HG02623 (cell line): ENCODE measurements around the gene EPHB1.
"Not testable (repeated sequence)": the region's sequence is repeated elsewhere in the genome, so short reads cannot be mapped to it uniquely, and the experiment has no call there.

ENCODE experiments used
- ATAC-seq: cut with Tn5 transposase; IDR thresholded peaks from one replicate; pipeline ENCODE4 v1.9.1; 2021; ENCODE audit warnings: moderate library complexity; ENCODE audit not compliant: unreplicated experiment

The EPHB1 gene

DNA sequence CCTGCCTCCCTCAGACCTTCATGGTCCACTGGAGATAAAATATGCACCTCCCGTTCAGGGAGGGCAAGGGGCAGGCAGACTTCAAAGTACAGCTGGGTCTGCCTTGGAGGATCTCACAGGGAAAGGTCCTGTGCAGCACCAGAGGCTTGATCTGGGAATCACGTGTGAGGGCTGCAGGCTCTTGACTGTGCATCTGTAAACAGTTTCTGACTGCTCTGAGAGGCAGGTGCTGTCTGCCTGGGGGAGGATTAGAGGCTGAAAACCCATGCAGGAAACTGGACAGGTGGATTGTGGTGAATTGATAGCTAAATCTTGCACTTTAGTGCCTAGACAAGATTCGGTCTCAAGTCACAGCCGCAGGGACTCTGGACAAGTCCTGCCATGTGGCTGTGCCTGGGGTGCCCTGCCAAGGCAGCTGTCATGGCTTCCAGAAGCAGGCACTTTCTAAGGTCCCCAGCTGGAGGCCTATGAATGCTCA lies 239.3 kb downstream of the EPHB1 start:
- no peak for ATAC-seq

DNA sequence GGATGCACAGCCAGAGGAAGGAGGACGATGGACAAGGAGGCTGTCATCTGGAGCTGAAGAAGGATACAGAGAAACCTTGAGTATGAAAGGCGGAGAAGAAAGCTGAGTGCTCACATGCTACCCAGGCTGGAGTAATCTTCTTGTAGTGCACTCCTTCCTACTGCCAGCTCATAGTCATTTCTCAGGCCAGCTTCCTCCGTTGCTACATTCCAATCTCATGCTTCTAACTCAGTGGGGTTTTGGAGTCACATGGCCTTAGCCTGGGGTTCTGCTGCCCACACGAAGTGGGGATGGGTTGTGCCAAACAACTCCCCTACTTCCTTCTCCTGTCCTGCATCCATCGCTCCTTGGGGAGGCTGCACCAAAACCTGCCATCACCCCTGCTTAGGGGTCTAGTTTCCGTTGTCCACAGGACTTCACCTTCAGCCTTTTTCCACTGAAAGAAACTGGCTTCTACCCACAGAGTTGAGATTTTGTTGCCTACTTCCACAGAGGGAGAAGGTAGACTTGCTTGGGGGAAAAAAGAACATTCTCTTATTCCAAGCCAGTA lies 239.9 kb downstream of the EPHB1 start:
- no peak for ATAC-seq

DNA sequence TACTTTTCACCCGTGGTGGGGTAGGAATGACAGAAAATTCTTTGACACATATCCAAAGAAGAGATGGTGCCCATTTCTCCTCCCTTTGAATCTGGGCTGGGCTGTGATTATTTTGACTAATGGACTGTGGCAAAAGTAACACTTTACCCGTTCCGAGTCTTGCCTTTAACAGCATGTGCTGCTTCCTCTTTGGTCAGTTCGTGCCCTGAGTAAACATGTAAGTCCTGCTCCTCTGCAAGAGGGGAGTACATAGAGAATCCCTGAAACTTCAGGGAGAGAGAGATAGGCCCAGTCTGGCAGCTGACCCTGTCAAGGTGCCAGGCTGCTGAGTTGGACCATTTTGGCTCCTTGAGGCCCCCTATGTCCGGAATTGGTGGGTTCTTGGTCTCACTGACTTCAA lies 243.1 kb downstream of the EPHB1 start:
- no peak for ATAC-seq

DNA sequence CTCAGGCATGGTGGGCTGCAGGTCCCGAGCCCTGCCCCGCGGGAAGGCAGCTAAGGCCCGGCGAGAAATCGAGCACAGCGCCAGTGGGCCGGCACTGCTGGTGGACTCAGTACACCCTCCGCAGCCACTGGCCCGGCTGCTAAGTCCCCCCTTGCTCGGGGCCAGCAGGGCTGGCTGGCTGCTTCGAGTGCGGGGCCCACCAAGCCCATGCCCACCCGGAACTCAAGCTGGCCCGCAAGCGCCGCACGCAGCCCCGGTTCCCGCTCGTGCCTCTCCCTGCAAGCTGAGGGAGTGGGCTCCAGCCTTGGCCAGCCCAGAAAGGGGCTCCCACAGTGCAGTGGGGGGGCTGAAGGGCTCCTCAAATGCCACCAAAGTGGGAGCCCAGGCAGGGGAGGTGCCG lies 244.5 kb downstream of the EPHB1 start:
- not testable (repeated sequence) for ATAC-seq

DNA sequence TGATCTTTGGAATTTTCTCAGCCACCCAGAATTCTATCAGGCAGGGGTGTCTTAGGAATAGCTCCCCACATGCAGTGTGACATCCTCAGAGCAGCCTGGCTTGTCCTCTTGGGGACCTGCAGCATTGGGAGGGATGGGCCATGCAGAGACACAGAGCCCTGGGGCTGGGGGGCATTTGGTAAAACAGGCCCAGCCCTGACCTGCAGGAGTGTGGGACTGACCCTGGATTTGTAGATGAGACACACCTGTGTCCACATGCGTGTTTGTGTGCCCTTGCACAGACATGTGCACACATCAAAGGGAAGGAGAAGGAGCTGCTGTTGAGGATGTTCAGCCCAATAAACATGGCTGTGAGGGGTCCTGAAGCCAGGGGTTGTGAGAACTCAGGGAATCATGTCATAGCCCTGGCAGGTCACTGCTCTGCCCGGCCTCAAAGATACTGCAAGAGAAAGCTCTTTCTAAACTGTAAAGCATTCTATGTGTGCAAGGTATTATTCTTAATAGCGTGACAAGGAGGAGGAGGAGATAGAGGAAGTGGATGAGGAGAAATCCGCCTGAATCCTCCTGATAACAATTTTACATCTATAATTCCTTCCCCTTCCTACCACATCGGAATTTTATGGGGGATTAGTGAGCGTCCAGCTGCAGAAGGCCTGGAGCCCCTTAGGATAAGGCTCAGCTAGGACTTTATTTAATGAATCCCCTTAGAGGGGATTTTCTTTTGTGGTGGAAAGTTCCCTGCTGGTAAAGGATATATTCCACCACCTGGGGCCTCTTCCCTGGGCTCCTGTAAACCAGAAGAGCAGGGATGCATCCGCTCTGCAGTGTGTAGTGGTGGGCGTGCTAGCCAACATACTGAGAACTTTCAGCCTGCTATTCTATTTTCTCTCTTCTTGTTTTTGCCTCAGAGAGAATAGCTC lies 245.5 kb downstream of the EPHB1 start:
- ATAC-seq, result no peak

DNA sequence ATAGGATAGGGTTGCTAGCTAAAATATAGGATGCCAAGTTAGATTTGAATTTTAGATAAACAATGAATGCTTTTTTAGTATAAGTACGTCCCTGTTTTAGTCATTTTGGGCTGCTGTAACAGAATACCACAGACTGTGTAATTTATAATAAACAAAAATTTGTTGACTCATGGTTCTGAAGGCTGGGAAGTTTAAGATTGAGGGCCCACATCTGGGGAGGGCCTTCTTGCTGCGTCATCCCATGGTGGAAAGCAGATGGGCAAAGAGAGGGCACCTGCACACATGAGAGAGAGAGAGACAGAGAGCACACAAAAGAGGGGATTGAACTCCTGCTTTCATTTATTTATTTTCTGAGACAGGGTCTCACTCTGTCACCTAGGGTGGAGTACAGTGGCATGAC lies 246.5 kb downstream of the EPHB1 start:
- no peak for ATAC-seq

DNA sequence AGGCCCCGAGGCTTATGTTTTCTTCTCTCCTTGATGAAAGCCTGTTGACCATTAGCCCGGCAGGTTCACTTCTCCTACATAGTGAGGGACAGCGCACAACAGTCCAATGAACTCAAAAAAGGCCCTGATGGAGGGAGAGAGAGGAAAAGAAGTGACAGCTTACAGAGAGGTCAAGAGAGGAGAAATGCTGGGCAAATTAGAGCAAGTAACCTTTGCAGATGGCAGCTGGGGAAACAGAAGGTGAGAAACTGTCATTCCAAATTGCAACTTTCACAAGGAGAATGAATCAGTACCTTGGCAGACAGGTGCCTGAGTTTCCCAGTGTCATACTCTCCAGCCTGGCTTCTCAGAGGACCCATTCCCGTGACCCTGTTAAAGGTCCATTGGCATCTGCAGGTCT lies 252.0 kb downstream of the EPHB1 start:
- ATAC-seq, result no peak

DNA sequence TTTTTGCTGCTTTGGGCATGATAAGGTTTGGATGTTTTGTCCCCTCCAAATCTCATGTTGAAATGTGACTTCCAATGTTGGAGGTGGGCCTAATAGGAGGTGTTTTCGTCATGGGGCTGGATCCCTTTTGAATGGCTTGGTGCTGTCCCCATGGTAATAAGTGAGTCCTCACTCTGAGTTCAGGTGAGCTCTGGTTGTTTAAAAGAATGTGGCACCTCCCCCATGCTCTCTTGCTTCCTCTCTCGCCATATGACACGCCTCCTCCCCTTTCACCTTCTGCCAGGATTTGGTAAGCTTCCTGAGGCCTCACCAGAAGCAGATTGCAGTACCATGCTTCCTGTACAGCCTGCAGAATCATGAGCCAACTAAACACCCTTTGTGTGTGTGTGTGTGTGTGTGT lies 255.5 kb downstream of the EPHB1 start:
- ATAC-seq, result no peak

DNA sequence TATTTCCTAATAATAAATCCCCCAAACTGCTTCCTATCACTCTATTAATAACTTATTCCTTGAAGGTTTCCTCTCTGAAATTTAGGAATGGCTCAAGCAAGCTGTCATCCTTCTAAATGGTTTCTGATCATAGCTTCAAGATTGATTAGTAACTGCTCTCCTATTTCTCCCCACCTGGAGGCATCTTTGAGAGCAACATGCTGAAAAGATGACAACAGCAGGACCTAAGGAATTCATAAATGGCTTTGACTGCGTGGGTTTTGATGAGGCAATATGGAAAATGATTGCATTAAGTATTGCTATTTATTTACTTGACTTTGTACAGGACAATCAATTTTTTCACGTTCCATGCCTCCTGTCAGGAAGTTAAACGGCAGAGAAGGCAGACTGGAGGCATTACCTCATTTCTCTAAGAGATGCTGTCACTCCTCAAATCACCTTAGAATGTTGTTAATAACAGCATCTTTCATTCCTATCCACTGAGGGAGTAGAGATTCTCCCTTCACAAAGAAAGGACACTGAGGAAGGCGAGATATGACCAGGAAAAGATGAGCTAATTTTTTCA lies 256.4 kb downstream of the EPHB1 start:
- no peak for ATAC-seq

DNA sequence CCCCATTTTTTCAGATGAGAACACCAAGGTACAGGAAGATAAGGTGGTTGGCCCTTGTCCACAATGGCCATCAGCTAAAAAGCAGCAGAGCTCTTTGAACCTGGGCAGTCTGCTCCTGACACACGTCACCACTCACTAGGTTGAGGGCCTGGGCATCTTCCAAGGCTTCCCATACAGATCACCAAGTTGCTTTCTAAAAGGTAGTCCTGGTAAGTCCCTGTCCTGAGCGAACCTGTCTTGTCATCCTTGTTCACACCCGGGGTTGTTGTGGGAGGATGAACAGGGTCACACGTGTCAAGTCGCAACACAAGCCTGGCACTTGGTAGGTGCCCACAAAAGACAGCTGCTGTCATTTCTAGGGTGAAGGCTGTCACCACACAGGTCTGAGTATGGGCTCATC lies 260.4 kb downstream of the EPHB1 start:
- ATAC-seq, result no peak

DNA sequence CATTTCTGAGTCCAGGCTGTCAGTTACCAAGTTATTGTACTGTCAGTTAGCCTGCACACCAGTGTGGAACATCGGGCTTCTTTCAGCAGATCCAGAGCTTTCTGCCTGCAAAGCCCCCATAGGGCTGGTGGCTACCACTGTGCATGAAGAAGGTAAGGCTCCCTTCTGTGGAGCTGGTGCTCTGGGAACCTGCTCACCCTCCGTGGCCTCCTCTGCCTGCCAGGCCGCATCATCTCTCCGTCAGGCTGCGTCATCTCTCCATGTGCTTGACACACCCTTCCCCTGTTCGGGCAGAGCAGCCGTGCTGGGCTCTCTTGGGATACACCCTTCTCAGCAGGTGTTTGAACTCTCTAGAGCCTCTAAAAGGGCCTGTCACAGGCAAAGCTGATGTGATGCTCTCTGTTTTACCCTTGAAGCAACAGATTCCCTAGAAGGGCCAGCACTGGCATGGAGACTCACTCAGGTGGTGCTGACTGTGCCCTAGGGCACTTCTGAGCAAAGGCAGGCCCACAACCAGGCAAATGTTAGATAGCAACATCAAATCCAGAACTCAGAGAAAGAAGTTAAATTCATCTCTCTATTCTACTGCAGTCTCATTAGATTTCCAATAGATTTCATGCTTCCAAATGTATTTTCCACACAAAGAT lies 261.1 kb downstream of the EPHB1 start:
- no peak for ATAC-seq

DNA sequence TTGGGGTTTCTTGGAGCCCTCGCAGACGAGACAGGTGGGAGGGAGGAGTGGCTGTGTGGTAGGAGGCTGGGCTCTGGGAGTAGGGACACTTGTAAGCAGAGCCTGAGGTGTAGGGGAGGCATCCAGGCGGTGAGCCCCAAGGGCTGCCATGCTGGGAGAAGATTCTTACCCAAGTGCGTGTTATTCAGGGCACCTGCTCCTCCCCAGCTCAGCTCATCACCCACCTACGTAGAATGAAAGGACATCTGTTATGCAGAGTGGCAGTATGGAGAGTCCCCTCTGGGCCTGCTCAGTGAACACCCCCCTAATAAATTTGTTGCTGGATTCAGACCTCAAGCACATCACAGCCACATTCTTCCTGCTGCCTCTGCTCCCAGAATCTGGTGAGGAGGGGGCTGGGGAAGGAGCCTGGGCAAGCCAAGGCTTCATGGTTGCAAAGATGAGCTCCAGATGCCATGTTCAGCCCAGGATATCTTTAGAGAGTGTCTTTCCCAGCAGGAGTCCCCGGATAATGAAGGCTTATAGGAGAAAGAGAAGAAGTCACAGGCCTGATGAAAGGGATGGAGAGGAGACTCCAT lies 261.8 kb downstream of the EPHB1 start:
- no peak for ATAC-seq

DNA sequence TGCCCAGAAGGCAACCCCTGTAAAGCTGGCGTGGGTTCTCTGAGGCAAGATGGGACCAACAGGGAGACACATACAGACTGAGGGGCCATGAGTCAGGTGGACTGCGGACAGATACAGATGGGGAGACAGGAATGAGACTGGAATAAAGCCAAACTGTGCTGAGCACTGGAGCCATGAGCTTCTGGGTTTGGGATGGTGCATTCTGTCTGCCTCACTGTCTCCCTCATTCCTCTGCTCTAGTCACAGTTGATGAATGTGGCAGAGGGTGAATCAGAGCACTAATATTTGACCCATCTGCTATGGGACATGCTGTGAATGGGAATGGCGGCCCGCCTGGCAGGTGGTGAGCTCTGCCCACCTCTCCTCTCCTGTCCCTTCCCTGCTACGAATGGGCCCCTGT lies 262.9 kb downstream of the EPHB1 start:
- no peak for ATAC-seq

DNA sequence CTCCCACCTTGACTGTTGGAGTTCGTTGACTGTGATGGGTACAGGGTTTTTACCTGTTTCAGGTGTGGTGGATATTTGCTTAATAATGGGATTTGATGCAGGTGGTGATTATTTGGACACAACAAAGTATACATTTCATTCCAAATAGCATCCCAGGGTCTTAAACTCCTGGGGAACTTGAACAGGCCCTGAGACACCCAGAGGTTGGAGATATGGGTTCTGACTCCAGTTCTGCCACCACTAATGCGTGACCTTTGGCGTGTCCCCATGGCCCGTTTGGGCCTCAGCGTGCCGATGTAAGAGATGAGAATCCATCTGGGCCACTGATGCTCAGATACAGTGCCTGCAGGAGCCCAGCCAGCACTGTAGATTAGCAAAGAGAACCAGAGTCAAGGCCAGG lies 264.5 kb downstream of the EPHB1 start:
- no peak for ATAC-seq

DNA sequence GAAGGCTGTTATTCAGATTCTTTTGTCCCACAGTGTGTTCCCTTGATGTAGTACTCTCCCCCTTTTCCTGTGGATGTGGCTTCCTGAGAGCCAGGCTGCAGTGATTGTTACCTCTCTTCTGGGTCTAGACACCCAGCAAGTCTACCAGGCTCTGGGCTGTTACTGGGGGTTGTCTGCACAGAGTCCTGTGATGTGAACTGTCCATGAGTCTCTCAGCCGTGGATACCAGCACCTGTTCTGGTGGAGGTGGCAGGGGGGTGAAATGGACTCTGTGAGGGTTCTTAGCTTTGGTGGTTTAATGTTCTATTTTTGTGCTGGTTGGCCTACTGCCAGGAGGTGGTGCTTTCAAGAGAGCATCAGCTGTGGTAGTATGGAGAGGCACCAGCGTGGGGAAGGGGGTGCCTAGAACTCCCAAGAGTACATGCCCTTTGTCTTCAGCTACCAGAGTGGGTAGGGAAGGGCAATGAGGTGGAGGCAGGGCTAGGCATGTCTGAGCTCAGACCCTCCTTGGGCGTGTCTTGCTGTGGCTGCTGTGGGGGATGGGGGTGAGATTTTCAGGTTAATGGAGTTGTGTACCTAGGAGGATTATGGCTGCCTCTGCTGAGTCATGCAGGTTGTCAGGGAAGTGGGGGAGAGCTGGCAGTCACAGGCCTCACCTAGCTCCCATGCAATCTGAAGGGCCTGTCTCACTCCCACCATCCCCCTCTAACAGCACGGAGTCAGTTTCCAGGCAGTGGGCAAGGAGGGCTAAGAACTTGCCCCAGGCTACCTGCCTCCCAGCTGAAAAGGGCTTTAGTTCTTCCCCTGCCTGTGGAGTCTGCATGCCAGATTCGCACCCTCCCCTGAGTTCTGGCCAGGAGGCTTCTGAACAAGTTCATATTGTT lies 272.0 kb downstream of the EPHB1 start:
- ATAC-seq, result not testable (repeated sequence)

DNA sequence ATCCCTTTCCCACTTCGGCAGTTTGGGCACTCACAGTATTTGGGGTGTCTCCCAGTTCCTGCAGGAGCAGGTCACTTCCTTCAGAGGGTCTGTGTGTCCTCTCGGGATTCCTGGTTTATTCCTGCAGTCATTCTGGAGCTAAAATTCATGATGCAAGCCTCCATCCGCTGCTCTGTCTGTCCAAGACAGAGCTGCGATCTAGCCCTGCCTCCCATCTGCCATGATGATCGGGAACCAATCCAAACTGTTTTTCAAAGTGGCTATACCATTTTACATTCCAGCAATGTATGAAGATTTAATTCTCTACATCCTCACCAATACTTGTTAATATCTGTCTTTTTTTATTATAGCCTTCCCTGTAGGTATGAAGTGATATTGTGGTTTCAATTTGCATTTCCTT lies 273.0 kb downstream of the EPHB1 start:
- ATAC-seq, result no peak

DNA sequence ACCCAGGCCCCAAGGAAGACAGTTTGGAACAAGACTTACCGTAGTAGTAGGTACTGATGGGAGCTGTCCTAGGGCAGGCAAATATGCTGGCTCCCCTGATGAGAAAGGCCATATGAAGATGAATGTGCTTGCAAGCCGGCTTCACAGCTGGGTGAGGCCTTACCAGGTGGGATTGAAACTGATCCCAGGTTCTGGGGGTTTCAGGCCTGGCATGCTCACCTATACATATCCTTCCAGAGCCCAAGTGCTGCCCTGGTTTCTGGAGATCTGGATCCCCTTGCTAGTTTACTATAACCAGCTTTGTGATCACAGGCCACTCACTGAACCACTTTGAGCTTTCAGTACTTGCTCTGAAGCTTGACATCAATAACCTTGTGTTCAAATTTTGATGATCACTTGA lies 274.3 kb downstream of the EPHB1 start:
- ATAC-seq, result no peak

DNA sequence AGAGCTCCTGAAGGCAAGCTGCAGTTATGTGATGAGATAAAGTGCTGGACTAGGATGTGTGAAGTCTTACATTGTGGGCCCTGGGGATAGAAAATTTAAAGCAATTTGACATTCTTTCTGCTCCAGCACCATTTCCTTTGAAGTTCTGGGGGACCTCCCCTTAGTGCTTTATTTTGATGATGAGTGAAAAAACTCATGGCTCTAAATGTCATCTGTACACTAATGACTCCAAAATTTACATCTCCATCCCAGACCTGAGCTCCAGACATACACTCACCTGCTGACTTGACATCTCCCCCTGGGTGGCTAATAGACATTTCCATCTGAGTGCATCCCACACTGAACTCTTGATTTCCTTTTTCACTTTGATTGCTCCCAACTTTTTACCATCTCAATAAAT lies 276.4 kb downstream of the EPHB1 start:
- ATAC-seq, result no peak

DNA sequence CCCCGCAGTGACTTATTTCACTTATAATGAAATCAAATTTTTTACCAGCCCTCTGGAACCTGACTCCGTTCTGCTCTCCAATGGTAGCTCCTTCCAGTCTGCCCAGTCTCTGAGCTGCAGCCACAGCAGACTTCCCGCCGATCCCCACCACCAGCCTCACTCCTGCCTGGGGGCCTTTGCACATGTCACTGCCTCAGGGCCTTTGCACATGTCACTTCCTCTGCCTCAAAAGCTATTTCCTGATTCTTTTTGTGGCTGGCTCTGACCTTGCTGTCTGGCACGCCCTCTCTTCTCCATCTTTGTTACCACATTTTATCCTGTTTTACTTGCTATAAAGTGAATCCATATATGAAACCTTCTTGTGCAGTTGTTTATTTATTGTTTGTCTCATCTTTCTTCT lies 277.4 kb downstream of the EPHB1 start:
- ATAC-seq, result no peak

DNA sequence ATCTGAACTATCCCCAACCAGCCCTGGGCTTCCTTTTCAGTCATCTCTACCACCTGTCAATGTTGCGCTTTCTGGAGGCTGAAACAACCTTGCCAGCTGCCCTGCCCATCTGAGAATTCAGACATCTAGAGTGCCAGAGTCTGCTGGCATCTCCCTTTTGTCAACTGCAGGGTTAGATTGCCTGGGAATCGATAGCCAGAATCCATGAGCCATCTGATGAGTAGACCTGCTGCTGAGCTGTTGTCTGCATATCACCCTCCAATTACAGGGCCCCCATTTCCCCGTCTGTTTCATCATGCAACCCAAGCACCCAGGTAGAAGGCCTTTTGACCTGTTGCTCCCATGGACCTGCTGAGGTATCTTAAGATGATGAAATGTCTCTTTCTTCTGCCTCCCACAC lies 280.1 kb downstream of the EPHB1 start:
- ATAC-seq, result no peak
